ENCODE measurements around the gene CTSA.

DNA sequence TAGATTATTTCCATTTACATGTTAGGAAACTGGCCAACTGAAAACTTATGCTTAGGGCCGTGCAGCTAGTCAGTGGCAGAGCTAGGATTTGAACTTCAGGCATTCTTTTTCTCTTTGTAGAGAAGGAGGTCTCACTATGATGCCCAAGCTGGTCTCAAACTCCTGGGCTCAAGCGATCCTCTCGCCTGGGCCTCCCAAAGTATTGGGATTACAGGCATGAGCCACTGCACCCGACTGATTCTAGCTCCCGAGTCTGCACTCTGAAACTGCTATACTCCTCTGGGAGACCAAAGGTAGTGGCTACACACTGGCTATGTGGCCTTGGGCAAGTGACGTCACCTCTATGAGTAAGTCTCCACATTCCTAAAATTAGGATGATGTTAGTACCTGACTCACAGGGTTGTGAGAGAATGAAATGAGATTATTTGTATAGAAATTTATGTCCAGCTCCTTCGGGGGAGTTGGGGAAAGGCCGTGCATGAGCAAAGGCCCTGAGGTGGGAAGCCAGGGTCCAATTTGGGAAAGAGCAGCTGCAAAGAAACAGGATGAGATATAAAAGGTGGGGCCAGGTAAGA, 14.5 kb downstream of the CTSA start:
- TF ChIP-seq EZH2 (IDR thresholded peaks at IDR 0.05; ENCODE audit: low read depth), result no peak
- TF ChIP-seq, protein P1, sequence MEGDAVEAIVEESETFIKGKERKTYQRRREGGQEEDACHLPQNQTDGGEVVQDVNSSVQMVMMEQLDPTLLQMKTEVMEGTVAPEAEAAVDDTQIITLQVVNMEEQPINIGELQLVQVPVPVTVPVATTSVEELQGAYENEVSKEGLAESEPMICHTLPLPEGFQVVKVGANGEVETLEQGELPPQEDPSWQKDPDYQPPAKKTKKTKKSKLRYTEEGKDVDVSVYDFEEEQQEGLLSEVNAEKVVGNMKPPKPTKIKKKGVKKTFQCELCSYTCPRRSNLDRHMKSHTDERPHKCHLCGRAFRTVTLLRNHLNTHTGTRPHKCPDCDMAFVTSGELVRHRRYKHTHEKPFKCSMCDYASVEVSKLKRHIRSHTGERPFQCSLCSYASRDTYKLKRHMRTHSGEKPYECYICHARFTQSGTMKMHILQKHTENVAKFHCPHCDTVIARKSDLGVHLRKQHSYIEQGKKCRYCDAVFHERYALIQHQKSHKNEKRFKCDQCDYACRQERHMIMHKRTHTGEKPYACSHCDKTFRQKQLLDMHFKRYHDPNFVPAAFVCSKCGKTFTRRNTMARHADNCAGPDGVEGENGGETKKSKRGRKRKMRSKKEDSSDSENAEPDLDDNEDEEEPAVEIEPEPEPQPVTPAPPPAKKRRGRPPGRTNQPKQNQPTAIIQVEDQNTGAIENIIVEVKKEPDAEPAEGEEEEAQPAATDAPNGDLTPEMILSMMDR (conservative IDR thresholded peaks at IDR 0.05), result no peak

Data from PC-9 (cell line).